Measurements from ENCODE around the gene NOTUM.

Gene NOTUM

DNA sequence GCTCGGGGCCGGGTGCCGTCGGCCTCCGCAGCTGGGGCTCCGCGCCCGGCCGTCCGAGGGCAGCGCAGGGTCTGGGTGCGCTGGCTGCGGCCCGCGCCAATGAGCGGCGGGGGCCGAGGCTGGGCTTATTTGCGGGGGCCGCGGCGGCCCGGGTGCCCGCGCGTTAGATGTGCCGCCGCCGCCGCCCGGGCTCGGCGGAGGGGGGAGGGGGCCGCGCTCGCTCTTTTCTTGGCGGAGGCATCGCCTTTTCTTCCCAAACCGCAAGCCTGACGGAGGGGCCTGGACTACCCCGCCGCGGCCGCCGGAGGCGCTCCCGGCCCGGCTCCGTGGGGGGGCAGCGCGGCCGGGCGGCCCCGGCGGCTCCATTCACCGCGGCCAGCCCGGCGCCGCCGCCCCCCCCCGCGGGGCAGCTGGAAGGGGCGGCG is at the start of gene NOTUM:
NOTUM (minus strand) TSS at position 101 of the 425 bp plus-strand sequence. CDS start 278 bp downstream, outside the sequence.
- DNase-seq (ENCODE audit: low read depth in 2 of 2, low spot score in 1 of 2), result no peak

DNA sequence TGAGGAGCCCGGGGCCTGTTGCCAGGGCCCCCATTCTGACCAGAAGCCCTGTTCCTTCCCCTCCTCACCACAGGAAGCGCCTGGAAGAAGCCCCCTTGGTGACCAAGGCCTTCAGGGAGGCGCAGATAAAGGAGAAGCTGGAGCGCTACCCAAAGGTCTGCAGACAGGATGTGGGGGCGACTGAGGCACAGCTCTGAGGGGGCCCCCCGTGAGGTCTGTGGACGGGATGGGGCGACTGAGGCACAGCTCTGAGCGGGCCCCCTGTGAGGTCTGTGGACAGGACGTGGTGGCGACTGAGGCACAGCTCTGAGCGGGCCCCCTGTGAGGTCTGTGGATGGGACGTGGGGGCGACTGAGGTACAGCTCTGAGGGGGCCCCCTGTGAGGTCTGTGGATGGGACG is 48.4 kb upstream of the NOTUM start:
- no peak for DNase-seq (ENCODE audit: low read depth in 2 of 2, low spot score in 1 of 2)

DNA sequence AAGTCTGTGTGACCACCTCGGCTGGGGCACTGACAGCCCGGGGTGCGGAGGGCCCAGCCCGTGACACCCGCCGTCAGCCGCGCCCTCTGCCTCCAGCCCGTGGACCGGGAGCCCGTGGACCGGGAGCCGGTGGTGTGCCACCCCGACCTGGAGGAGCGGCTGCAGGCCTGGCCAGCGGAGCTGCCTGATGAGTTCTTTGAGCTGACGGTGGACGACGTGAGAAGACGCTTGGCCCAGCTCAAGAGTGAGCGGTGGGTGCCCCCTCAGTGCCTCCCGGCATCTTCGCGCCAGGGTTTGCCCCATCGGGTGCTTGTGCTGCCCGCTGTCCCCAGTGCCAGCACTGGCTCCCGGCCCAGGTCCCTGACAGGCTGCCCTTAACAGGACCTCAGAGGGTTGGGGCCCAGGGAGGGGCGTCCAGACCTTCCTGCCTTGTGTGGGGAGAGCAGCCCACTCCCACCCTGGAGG is 48.0 kb upstream of the NOTUM start:
- no peak for DNase-seq (ENCODE audit: low read depth in 2 of 2, low spot score in 1 of 2)

DNA sequence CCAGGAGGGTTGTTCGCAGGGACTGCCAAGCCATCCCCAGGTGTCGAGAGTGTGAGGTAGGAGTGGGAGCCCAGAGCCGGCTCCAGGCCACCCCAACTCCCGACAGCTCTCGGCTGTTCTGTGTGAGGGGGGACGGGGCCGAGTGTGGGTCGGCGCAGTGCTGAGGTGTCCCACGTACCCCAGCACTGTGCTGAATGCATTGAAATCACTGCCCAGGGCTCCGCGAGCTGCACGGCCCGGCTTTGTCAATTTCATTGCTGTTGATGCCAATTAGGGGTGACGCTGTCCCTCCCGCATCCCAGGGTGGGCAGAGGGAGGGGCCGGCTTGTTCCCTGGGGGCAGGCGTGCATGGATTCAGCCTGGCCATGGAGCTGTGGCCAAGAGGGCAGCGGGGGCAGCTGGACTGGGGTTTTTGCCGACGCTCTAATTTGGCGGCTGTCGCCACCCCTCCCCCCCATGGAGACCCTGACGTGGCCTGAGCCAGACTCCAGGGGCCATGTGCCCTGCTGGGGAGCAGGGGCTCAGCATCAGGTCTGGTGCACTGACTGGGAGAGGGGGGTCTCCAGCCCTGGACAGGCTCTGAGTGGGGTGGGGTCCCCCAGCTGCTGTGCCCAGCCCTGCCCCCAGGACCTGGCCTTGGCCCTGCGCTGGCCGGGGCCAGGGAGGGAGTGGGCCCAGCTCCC is 47.4 kb upstream of the NOTUM start:
- DNase-seq (ENCODE audit: low read depth in 2 of 2, low spot score in 1 of 2), result no peak

DNA sequence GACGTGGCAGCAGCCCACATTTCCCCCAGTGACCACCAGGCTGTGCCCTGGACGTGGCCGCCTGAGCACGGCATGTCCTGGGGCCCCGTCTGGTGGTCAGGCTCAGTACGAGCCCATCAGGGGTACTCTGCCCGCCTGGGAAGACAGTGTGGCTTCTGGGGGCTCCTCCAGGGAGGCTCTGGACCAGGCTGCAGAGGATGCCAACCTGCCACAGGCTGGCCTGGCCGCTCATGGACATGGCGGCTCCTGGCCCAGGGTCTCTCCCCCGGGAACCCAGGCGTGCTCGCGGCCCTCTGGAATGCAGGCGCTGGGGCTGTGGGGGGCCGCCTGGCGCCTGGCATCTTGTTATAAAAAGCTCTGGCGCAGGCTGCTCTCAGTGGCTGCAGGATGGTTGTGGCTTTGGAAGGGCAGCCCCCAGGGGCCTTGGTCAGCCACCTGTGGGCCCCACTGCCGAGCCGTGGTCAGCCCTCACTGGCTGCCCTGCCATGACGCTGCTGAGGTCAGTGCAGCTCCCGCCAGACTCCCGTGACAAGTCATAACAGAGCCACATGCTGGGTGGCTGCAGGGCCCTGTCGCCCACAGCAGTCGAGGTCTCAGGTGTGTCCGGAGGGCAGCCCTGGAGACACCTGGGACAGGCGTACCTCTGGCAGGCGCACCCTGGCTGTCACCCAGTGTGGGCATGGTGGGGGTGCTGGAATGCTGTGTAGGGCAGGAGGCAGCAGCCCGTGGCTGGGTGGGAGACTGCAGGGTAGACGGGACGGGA is 46.7 kb upstream of the NOTUM start:
- no peak for DNase-seq (ENCODE audit: low read depth in 2 of 2, low spot score in 1 of 2)

DNA sequence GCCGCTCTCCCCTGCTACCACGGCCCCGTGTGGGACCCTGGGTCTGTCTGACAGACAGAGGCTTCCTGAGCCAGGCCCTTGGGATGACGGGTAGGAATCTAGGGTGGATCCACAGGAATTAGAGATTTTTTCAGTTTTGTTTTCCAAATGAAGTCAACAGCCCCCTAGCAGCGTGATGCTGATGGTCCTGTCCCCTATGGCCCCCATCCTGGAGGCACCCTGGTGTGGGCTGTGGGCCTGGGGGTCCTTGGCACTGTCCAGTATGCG is 46.2 kb upstream of the NOTUM start:
- DNase-seq (ENCODE audit: low read depth in 2 of 2, low spot score in 1 of 2), result no peak

DNA sequence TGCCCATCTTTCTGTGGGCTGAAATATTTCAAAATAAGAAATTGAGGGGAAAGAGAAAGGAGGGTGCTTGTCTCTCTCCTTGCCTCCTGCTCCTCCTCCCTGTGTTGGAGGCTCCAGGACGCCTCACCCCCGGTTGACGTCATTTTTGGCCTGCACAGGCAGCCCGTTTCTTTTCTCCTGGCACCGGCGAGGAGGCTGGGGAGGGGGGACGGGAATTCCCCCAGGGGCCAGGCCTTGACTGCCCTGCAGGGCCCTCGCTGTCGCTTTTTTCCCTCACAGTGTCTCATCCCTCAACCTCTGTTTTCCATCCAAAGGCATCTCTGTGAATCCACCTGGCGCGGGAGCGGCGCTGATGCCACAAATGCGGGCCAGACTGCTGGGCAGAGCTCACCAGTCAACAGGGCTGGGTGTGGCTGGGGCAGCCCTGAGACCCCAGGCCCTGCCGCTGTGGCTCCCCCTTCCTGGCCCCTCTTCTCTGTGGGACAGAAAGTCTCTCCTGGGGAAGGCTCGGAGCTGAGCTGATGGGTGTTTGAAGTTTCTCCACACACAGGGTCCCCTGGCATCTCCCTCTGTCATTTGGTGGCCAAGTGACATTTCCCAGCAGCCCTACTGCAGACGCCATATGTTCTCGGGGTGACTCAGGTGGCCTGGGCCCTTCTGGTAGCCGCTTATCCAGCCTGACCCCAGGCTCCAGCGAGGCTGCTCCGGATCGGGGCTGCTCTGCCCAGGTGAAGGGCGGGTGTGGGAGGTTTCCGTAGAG is 45.7 kb upstream of the NOTUM start:
- DNase-seq (ENCODE audit: low read depth in 2 of 2, low spot score in 1 of 2), result no peak

DNA sequence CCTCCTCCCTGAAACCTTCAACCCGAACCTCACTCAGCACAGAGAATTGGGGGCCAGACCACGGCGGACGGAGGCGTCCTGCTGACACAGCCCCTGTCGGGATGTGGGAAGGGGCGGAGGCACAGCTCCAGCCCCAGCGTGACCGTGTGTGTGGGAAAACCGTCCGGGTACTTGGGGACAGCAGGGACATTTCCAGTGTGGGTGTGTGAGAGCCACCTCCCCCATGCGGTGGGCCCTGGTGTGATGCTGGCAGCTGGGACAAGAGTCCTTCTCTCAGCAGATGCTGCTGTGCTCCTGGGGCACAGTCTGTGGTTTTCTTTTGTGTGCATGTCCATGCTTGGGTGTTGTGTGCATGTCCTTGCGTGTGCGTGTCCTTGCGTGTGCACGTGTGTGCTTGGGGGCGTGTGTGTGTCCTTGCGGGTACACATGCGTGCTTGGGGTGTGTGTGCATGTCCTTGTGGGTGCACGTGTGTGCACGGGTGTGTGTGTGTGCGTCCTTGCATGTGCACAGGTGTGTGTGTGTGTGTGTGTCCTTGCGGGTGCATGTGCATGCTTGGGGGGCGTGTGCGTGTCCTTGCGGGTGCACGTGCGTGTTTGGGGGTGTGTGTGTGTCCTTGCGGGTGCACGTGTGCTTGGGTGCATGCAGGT is 44.8 kb upstream of the NOTUM start:
- DNase-seq (ENCODE audit: low read depth in 2 of 2, low spot score in 1 of 2), result no peak

DNA sequence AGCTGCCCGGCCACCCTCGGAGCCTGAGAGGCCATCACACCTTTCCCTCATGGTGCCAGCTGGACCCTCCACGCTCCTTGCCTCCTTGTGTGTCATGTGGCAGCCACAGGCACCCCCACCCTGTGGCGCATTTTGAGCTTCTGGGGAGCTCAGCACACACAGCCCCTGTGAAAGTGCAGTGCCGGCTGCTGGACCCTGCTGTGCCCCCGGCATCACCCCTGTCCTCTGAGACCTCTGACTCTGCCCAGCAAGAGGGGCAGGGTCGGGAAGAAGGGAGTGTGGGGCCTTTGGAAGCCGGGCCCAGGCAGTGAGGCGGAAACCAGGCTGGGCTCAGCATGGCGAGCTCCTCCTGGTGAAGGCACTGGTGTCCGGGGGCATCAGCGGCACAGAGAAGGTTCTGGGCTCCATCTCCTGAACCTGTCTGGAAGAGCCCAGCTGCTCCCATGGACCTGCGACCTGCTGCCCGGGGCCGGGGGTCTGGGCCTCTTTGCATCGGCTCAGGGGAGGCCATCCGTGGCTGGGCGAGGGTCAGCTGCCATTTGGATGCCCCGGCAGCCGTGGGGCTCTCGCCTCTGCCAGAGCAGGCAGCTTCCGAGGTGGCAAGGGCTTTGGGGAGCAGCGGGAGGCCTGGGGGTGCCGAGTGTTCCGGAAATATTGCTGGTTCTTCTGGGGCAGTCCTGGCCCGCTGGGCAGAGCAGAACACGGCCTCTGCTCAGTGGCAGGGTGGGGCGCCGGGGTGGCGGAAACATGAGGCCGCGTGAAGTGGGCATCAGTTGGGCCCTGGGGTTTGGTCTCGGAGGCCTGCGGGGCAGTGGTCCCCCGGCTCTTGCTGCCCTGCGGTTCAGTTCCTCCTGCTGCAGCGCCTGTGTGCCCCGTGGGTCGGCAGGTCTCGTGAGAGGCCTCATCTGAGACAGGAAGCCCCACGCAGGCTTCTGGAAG is 43.8 kb upstream of the NOTUM start:
- no peak for DNase-seq (ENCODE audit: low read depth in 2 of 2, low spot score in 1 of 2)

DNA sequence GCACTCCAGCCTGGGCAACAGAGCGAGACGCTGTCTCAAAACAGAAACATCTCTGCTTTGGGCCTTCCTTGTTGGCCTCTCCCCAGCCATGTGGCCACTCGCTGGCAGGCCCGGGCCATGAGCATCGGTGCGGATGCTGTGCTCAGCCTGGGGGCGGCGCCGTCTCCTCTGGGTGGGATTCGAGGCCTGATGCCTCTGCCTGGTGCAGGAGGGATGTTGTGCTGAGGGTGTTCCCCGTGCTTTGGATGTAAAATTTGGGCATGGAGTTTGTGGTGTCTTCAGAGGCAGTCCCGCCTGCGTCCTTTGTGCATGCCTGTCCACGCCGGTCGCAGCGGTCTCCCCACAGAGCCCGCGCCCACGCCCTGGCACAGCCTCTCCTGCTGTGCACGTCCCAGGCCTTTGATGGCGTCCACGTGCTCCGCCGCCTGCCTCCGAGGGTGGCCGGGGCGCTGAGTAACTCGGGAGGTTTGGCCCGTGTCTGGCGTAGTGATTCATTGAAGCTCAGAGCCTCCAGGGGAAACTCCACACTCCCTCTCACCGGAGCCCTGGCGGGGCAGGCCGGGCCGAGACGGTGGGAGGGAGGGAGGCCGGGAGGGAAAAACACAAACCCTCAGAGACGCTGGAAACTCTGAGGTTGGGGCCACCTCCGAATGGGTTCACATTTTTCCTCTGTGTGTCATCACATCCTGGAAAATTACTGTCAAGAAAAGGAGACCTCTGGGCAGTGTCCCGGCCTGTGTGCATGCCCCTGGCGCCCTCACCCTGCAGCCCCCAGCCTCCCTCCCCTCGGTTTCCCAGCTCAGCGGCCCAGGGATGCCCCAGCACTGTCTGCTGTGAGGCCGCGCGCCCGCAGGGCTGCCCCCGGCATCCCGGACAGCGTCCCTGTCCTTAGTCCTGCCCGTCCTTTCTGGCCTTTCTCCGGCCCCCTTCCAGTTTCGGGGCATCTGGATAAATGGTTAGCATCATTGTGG is 42.7 kb upstream of the NOTUM start:
- DNase-seq (ENCODE audit: low read depth in 2 of 2, low spot score in 1 of 2), result no peak

DNA sequence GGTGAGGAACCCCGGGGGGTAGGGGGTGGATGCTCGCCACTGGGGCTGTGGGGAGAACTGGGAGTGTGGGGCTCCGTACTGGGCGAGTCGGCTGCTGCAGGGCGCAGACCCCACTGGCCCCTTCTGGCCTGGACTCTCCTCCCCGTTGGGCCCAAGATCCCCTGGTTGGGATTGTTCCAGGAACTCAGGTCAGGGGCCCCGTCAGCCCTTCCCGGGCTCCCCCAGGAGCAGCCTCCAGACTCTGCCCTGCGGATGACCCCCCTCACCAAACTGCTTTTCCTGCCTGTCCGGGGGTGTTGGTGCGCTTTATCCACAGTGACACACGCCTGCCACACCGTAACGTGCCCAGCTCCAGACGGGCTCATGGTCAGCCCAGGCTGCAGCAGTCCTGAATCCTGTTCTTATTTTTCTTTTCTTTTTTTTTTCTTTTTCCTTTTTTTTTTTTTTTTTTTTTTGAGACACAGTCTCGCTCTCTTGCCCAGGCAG is 40.6 kb upstream of the NOTUM start:
- DNase-seq (ENCODE audit: low read depth in 2 of 2, low spot score in 1 of 2), result no peak

DNA sequence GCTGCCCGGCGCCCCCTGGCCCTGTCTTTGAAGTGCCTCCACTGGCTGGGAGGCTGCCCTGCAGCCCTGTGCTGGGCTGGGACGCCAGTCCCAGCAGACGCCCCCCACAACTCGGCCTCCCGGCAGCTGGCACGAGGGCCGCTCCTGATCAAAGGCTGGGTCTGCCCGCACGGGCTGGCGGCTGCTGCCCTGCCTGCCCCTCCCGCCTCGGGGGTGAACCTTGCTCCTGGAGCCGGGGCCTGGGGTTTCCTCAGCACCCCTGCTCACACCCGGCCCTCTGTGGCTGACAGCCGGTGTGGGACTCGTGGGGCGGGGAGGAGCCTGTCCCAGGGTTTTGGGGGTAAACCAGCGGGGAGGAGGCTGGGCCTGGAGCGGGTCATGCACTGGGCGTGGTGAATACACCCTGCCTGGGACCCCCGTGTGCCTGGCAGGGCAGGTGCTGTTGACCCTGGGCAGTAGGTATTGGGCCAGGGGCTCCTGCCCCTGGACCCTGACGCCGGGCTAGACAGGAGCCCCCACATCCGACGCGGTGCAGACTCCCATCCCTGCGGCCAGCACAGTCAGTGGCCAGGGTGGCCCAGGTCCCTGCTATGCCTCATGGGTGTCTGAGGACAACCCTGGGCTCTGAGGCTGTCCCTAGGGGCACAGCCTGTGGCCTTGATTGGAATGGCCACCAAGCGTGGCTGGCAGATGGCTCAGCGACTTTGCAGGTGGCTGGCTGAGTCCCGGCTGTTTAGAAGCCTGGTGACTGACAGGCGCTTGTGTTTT is 40.0 kb upstream of the NOTUM start:
- no peak for DNase-seq (ENCODE audit: low read depth in 2 of 2, low spot score in 1 of 2)

DNA sequence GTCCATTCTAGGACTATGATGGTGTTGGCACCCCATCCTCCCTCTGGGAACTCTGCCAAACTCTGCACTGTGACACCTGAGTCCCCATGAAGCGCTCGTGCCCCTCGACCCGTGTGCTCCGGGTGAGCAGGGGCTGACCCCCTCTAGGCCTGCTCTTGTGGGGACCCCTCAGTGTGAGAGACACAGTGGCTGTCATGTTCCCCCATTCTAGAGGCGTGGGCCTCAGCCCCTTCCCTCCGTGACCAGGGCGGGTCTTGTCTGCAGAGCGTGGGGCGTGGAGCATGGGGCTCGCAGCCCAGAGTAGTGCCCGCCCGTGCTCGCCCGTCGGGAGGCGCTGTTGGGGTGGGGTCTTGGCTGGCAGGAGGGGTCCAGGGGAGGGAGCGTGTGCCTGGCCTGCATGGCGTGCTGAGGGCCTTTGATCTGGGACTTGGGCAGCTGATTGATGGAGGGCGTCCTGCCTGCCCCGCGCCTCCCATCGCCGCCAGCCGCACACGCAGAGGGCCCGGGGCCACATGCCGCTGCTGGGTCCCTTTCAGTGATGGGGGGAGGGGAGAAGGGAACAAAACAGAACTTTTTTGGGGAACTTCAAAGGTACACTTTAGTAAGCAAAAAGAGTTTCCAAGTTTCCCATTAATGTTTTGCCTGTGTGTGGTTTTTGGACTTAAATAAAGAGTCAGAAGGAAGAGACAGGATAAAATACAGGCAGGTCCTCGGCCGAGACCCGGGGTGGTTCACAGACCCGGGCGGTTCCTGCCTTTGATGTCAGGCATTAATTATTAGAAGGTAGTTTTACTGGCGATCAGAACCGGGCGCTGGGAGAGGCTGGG is 39.2 kb upstream of the NOTUM start:
- DNase-seq (ENCODE audit: low read depth in 2 of 2, low spot score in 1 of 2), result no peak

DNA sequence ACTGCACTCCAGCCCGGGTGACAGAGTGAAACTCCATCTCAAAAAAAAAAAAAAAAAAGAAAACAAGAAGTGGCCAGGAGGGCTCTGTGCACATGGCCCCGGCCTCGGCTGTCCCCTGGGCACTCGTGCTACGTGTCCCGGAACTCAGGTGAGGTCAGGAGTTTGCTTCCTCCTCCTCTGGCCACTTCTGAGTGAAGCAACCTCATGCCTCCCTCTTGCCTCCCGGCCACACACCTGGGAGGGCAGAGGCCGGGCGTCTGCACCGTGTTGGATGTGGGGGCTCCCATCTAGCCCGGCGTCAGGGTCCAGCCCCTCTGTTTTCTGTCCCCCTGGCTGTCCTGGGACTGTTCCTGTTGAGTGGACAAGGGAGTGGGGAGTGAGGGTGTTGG is 38.6 kb upstream of the NOTUM start:
- no peak for DNase-seq (ENCODE audit: low read depth in 2 of 2, low spot score in 1 of 2)

DNA sequence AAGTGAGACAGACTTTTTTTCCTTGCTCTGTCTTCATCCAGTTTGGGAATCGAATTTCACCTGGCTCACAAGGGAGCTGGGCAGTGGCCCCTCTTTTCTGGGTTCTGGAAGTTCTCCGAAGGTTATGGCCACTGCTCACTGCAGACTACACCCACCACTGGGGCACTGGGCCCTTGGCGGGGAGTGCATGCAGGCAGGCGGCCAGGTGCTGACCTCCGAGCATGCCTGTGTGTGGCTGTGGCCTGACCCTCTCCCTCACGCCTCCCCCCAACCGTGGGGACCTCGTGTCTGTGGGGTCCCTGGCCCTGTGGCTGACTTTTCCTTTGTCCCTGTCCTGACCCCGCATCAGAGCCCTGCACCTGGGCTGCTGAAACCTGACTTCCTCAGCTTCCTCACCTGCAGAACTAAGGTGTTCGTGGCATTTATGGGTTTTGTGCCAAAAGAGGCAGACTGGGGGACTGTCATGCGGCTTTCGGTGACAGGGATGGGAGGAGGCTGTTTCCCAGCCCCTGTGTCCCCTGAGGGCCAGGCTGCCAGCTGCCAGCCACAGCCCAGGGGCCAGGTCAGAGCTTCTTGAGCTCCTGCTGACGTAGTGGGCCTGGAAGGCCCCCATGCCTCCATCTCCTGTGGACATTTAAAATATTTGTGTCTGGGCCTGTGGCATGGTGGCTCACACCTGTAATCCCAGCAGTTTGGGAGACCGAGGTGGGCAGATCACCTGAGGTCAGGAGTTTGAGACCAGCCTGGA is 37.9 kb upstream of the NOTUM start:
- no peak for DNase-seq (ENCODE audit: low read depth in 2 of 2, low spot score in 1 of 2)

DNA sequence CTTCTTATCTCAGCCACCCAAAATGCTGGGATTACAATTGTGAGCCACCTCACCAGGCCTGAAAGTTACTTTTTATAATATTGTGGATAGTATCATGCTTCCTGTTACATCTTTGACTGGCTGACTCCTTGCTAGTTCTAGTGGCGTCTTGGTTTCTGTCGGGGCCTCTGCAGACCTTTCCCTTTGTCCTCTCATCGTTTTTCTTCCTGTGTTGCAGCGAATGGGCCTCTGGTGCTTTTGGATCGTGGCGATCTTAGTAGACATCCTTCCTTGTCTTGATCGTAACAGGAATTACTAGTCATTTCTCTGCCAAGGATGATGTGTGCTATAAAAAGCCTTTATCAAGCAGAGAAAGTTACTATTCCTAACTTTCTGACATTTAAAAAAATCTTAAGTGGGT is 37.2 kb upstream of the NOTUM start:
- DNase-seq (ENCODE audit: low read depth in 2 of 2, low spot score in 1 of 2), result no peak

All from stimulated activated CD8-positive, alpha-beta memory T cell treated with anti-CD3 and anti-CD28 coated beads, Interleukin-4, amount 100 ng/mL, for 4 hours (primary cell).